NCI-H82 (cell line): Measurements from ENCODE around the gene RNASEH2B.

Source experiments
- DNase-seq: peaks from one replicate; lab custom pipeline; 2025; lab: John Stamatoyannopoulos, UW

Gene RNASEH2B

DNA sequence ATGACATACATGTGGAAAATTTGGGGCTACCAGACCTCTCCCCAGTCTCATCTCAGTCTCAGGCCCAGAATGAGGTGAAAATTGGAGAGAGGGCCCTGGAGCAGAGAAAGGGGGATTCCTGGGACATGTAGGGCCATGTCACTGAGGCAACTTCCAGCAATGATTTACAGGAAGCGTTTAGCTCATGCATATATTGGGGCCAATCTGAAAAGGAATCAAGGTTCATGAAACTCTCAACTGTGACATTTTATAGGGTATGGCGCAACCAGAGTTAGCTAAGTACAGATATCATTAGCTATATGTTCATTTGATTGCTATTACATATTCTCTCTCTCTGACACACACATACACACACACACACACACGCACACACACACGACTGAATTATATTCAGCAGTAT lies 86.3 kb downstream of the RNASEH2B start:
- DNase-seq = no peak

DNA sequence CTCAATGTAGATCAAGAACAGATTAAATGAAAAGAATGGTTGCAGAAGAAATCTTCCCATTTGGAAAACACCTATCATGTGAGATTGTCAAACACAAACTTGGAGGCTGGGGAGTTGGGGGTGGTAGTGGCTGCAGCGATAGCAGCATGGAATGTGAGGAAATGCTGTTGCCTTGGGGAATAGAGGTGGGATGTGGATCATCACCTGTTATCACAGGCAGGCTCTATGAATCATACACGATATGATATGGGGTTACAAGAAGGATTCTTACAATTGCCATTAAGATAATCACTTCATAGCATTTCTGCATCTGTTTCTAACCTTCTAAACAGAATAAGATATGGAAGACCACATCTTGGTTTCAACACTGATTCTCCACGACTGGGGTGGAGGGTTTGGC lies 88.7 kb downstream of the RNASEH2B start:
- no peak for DNase-seq

DNA sequence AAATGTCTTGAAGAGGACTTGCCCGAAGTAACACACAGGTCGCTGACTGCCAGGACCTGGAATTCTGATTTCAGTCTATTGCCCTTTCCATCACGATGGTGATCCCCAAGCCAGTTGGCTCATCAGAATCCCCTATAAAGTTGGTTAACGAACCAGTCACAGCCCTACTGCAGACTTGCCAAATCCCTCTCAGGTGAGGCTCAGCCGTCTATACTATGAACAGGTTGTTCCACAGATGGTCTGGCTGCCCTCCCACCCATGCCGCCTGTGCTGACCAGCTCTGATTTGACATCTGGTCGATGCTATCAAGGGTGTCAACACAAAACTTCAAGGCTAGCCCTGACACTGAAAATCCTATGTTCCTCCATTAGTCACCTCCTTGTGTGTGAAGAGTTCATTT lies 90.0 kb downstream of the RNASEH2B start:
- DNase-seq = no peak

- no peak for DNase-seq
Observed at GRCh38 chr13:51000061-51000460, 90.5 kb downstream of the RNASEH2B start.

DNA sequence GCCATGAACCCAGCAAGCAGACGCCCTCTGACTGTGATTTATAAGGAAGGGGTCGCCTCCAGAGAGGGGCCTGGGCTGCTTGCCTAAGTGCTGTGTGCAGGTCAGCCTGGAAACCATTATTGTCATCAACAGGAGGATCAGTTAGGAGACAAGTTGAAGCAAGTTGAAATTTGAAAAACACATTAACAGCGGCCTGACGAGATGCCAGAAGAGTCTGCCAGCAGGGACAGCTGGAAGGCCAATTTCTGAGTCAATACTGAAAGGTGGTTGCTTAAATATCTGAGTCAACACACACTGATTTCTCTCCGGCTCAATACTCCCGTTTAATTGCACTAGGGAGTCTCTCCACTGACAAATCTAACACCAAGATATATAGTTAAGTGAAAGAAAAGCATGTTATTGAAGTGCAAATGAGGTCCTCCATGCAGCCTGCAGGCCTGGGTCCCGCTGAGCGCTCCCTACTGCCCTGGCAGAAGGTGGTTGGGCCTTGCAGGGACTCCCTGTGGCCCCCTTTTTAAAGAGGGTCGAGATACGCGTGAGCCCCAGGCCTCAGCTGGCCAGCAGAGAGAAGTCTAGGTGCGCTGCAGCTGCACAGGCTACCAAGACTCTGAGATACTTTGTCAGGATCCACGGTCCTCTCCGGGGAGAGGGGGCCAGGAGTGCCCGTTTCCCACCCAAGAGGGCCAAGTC lies 91.1 kb downstream of the RNASEH2B start:
- DNase-seq = no peak

DNA sequence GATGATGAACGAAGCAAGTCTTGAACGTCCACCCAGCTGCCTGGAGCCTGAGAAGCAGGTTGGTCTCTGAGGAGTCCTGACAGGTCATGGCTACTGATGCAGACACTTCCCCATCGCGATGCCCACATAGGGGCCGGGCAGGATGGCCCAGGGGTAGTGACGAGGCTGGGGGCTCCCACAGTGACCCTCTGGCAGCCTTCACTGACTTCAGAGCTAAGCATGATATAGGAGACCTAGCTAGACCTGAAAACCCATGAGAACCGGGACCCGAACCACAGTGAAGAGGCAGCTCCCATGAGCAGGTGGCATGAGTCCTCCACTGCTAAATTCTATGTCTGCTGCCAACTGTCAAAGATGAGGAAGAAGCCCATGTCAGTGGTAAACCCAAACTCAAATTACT lies 91.7 kb downstream of the RNASEH2B start:
- DNase-seq = no peak

GRCh38 chr13:51002736-51003135 lies 93.1 kb downstream of the RNASEH2B start:
- DNase-seq = no peak

GRCh38 chr13:51003642-51004041 lies 94.1 kb downstream of the RNASEH2B start:
- DNase-seq = no peak

DNA sequence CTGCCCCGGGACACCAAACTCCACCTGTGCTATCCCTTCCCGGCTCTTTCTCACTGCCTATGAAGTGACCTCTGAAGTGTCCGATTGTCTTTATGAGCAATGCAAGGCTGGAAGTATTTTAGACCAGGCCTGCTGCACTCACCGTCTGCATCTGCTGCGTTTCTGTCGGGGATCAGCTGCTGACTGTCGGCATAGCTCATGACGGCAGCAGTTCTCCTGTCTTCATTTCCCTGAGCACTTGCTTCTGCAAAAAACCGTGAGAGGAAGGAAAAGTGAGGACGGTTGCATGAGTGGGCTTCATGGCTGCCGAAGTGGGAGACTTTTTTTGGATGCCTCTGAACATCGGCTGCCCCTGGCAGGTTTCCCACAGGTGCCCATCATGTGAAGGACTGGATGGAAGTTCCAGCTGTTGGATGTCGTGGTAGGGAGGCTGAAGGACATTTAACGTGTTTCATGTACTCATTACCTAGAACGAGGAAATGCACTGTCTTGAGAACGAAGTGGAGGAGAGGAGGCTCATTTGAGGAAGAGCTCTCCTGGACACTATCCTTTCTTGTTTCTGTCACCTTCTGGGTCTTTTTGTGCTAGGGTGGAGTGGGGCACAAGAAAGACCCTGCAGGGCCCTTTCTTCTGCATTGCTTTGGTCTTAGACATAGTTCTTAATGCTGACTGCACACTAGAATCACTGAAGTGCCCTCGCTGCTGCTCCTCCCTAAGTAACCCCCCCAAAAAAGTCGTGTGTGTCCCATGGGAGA lies 94.7 kb downstream of the RNASEH2B start:
- no peak for DNase-seq

GRCh38 chr13:51004918-51005460 lies 95.4 kb downstream of the RNASEH2B start:
- DNase-seq = no peak

DNA sequence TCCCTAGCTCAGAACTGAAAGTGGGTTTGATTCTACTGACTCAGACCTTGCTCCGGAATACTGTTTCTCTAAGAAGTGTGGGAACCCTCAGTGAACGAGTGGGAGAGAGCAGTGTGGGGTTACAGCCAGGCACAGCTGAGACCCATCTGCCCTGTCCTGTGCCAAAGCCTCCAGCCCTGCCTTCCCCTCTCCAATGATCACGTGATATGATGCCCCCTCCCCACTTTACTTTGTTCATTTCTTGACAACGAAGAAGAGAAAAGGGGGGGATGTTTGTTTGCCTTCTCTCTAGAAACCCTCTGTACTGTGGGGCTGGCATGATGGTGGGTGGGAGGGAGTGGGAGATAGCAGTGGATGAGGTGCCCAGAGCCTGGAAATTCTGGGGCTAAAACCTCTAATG lies 96.0 kb downstream of the RNASEH2B start:
- DNase-seq = no peak
